Jurkat, Clone E6-1 (cell line): ENCODE data around the gene MPC2.
"Not testable (repeated sequence)": the region's sequence is repeated elsewhere in the genome, so short reads cannot be mapped to it uniquely, and the experiment has no call there.

Experiments
- DNase-seq: peaks from one replicate; pipeline ENCODE4 v3.0.0-alpha.2; 2011; ENCODE audit warnings: low read depth, low spot score
- H3K4me3 ChIP-seq: 2 replicates; pipeline ENCODE4 v1.5.1; 2011; ENCODE audit warnings: mild to moderate bottlenecking, low read length, control low read depth, moderate library complexity

The MPC2 gene

DNA sequence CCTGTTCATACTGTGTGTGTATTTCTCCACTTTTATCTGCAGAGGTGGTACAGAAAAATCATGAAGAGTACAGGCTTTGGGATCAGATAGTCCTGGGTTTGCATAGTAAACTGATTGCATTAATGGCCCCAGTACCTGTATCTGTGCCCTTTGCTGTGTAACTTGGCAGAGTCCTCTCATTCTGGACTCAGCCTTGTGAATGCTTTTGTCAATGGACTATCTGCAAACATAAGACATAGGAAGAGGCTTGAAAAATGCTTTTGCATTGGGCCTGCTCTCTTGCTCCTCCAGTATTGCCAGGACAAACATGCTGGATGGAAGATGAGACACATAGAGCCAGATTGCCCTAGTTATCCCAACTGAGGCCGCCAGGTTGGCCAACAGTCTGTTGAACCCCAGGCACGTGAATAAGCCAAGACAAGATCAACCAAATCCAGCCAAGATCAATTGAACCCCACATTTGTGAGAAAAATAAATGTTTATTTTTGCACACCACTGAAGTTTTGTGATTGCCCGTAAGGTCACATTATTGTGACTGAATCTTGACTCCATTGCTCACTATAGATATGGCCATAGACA, 60.2 kb downstream of the MPC2 start:
- no peak for DNase-seq

DNA sequence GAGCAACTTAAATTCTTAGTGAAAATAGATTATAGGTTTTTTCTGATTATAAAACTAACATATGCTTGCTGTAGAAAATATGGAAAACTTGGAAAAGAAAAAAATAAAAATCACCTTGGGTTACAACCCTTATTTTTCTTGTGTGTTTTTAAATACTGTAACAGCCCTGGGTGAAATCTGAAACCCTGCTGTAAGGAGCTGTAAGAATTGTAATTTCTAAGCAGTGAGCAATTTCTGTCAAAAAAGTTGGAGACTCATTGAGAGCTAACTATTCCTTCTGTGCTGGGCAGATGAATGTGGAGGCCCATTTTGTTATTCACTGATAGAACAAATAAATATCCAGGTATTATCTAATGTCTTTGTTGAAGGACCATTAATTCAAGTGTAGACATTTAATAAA, 65.5 kb downstream of the MPC2 start:
- no peak overlapping the region for H3K4me3 ChIP-seq
- DNase-seq = no peak

More for the DNA sequence above, 60.2 kb downstream of the MPC2 start:
- no peak overlapping the region for H3K4me3 ChIP-seq

DNA sequence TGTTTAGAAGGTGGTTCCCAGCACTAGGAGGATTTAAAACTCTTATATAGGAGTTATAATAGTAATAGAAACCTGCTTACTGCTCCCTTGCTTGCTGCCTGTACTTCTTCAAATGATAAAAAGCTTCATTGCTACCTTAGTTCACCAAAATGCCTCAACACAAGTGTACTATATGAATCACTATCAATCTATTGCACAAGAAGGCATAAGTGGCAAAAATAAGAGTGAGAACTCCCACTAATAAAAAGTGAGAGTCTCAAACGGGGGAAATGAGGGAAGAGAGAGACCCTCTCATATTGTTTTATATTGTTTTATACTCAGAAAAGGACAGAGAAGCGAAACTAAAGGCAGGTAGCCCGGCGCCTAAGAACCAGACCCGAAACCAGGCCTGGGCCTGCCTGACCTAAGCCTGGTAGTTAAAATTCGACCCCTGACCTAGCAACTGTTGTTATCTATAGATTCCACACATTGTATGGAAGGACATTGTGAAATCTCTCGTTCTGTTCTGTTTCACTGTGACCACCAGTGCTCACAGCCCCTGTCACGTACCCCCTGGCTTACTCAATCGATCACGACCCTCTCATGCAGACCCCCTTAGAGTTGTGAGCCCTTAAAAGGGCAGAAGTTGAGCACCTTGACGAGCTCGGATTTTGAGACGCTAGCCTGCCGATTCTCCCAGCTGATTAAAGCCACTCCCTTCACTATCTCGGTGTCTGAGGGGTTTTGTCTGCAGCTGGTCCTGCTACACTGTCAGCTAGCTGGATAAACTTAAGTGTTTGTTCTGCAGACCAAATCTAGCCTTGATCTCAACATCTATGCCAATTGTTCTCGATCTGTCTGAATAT, 67.5 kb downstream of the MPC2 start:
- not testable (repeated sequence) for H3K4me3 ChIP-seq, DNase-seq

DNA sequence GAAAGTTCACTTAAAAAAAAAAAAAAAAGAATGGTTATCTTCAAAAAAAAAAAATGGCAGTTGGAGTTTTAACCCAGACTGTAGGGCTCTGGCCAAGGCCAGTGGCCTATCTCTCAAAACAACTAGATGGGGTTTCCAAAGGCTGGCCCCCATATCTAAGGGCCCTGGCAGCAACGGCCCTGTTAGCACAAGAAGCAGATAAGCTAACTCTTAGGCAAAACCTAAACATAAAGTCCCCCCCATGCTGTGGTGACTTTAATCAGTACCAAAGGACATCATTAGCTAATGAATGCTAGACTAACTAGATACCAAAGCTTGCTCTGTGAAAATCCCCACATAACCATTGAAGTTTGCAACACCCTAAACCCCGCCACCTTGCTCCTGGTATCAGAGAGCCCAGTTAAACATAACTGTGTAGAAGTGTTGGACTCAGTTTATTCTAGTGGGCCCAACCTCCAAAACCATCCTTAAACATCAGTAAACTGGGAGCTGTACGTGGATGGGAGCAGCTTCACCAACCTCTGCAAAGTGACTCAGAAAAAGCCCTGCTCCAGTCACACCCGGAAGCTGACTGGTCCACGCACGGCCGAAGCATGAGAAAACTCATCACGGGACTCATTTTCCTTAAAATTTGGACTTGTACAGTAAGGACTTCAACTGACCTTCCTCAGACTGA, 70.0 kb downstream of the MPC2 start:
- H3K4me3 ChIP-seq, DNase-seq: not testable (repeated sequence)
